HepG2 (cell line): ENCODE measurements around the gene ARPIN. TPM values are rescaled to one million over a fixed set of nuclear protein-coding genes. Genes with fewer than 3 reads are reported as not detected.
A peak's percentile ranks its signal among the peaks of the same experiment; 100 is the strongest.

Experiments used
- EED ChIP-seq: sonication (generic); formaldehyde crosslinking; IDR thresholded peaks from 2 replicates; pipeline ENCODE4 v1.5.0; 2020; ENCODE audit warnings: mild to moderate bottlenecking, missing genetic modification reagents
- FOXO4 ChIP-seq: sonication (generic); formaldehyde crosslinking; conservative IDR thresholded peaks from 2 replicates; pipeline ENCODE4 v1.8.1; 2023; ENCODE audit warnings: missing genetic modification reagents
- HINFP ChIP-seq: sonication (generic); formaldehyde crosslinking; IDR thresholded peaks from 2 replicates; pipeline ENCODE4 v1.4.0; 2020; ENCODE audit warnings: low read depth, mild to moderate bottlenecking, missing genetic modification reagents
- HMGXB4 ChIP-seq, 2 experiments: sonication (generic) in 1 of 2; formaldehyde crosslinking in 1 of 2; IDR thresholded peaks; 2 replicates each; pipeline versions ENCODE4 v1.4.0 to v1.6.1; 2018 to 2020; ENCODE audit warnings: missing genetic modification reagents in 2 of 2, borderline replicate concordance in 1 of 2, low read depth in 1 of 2, mild to moderate bottlenecking in 1 of 2, missing biosample characterization in 1 of 2
- KLF15 ChIP-seq: sonication (generic); formaldehyde crosslinking; IDR thresholded peaks from 2 replicates; pipeline ENCODE4 v1.8.1; 2023; ENCODE audit warnings: borderline replicate concordance, mild to moderate bottlenecking, inconsistent platforms, missing genetic modification reagents, mixed read lengths
- KMT2A ChIP-seq: sonication (generic); formaldehyde crosslinking; IDR thresholded peaks from 2 replicates; pipeline ENCODE4 v1.4.0; 2020; ENCODE audit warnings: missing genetic modification reagents
- MTA1 ChIP-seq: sonication (generic); formaldehyde crosslinking; IDR thresholded peaks from 2 replicates; pipeline ENCODE4 v1.4.0; 2020; ENCODE audit warnings: missing genetic modification reagents, mild to moderate bottlenecking, borderline replicate concordance
- PRPF4 ChIP-seq: fragments of 200-400 bp; formaldehyde crosslinking; IDR thresholded peaks from 2 replicates; pipeline ENCODE4 v1.6.1; 2016; ENCODE audit warnings: low read length, low read depth; ENCODE audit not compliant: poor library complexity, severe bottlenecking
- SCMH1 ChIP-seq: sonication (generic); formaldehyde crosslinking; IDR thresholded peaks from 2 replicates; pipeline ENCODE4 v1.9.0; 2021; ENCODE audit warnings: missing genetic modification reagents, mild to moderate bottlenecking, borderline replicate concordance
- ZHX2 ChIP-seq, 2 experiments: sonication (generic) in 1 of 2; formaldehyde crosslinking in 1 of 2; IDR thresholded peaks; 2 replicates each; pipeline versions ENCODE4 v1.6.1 to v1.9.0; 2014 to 2022; ENCODE audit warnings: antibody characterized with exemption in 1 of 2, borderline replicate concordance in 1 of 2, inconsistent platforms in 1 of 2, low read depth in 1 of 2, missing genetic modification reagents in 1 of 2
- ZMYM2 ChIP-seq: sonication (generic); formaldehyde crosslinking; IDR thresholded peaks from 2 replicates; pipeline ENCODE4 v1.8.0; 2022; ENCODE audit warnings: mild to moderate bottlenecking, missing genetic modification reagents
- ZNF546 ChIP-seq: sonication (generic); formaldehyde crosslinking; conservative IDR thresholded peaks from 2 replicates; pipeline ENCODE4 v1.8.1; 2023; ENCODE audit warnings: mild to moderate bottlenecking, missing genetic modification reagents
- ZNF577 ChIP-seq: sonication (generic); formaldehyde crosslinking; IDR thresholded peaks from 2 replicates; pipeline ENCODE4 v1.4.0; 2020; ENCODE audit warnings: mild to moderate bottlenecking, low read depth, missing genetic modification reagents, borderline replicate concordance
- ZNF776 ChIP-seq: sonication (generic); formaldehyde crosslinking; IDR thresholded peaks from 2 replicates; pipeline ENCODE4 v1.4.0; 2020; ENCODE audit warnings: mild to moderate bottlenecking, missing genetic modification reagents
- ZSCAN29 ChIP-seq: sonication (generic); formaldehyde crosslinking; conservative IDR thresholded peaks from 2 replicates; pipeline ENCODE4 v1.4.0; 2020; ENCODE audit warnings: mild to moderate bottlenecking, missing genetic modification reagents
- ZSCAN9 ChIP-seq: IDR thresholded peaks from 2 replicates; pipeline ENCODE4 v1.6.1; 2016; ENCODE audit warnings: borderline replicate concordance
- polyA plus RNA-seq, 8 experiments: library from polyadenylated mRNA; depleted of rRNA in 3 of 8; stranded (reverse) in 7 of 8; unstranded in 1 of 8; fragments of >200 nt; fragmentation: Illumina TruSeq in 4 of 8; extraction: Trizol in 4 of 8; gene quantifications; 2 replicates each; pipeline versions ENCODE4 v1.2.1 to v1.2.3, GENCODE V29; 2011 to 2016; ENCODE audit warnings: low read depth in 4 of 8, missing spikeins in 1 of 8, mixed read lengths in 1 of 8; ENCODE audit not compliant: insufficient read depth in 1 of 8
- total RNA-seq, 5 experiments: library from RNA; depleted of rRNA; stranded (reverse); fragments of >200 nt; fragmentation: Illumina TruSeq; extraction: Trizol; gene quantifications; 2 replicates each; pipeline ENCODE4 v1.2.3, GENCODE V29; 2016; ENCODE audit warnings: low read depth in 1 of 5

ARPIN gene
- total and polyA plus RNA-seq, 2 of the 13 experiments (the other 11 are each of a cell fraction or from before 2014, with no cell fraction given) = 2.8 to 5.0 TPM

- peak; percentile 96; the same call in 1 of the 2 replicates for TF ChIP-seq MTA1
- TF ChIP-seq ZNF546 (CRISPR knock-in tag) = peak; percentile 51; the same call in 1 of the 2 replicates
- TF ChIP-seq ZMYM2 = no peak
- peak; percentile 97 to 98 for TF ChIP-seq HMGXB4 (CRISPR knock-in tag; IDR thresholded peaks at IDR 0.05; ENCODE audit: borderline replicate concordance in 1 of 2, low read depth in 1 of 2)
- no peak for TF ChIP-seq PRPF4
- TF ChIP-seq ZHX2 (IDR thresholded peaks at IDR 0.05; ENCODE audit: low read depth) = peak; percentile 87; the same call in 1 of the 2 replicates
- no peak; the same call in 1 of the 2 replicates for TF ChIP-seq ZHX2 (CRISPR knock-in tag; IDR thresholded peaks at IDR 0.05; ENCODE audit: borderline replicate concordance)
- 0 out of 2 replicates have a peak, but pooled peaks have one; percentile 37 for TF ChIP-seq ZNF577
- 0 out of 2 replicates have a peak, but pooled peaks have one; percentile 73 for TF ChIP-seq FOXO4 (CRISPR knock-in tag)
- peak; percentile 83; the same call in 1 of the 2 replicates for TF ChIP-seq HINFP
- TF ChIP-seq ZSCAN9 (CRISPR knock-in tag) = peak; percentile 88; the same call in 1 of the 2 replicates
- peak; percentile 36; the same call in 1 of the 2 replicates for TF ChIP-seq EED (CRISPR knock-in tag)
- TF ChIP-seq KLF15 (CRISPR knock-in tag) = no peak
- TF ChIP-seq ZNF776 = peak; percentile 81; the same call in 1 of the 2 replicates
- TF ChIP-seq ZSCAN29 (CRISPR knock-in tag) = peak; percentile 99
- peak; percentile 99 for TF ChIP-seq KMT2A (CRISPR knock-in tag)
- TF ChIP-seq SCMH1 = no peak
Observed at GRCh38 chr15:89893696-89894447, 18.9 kb downstream of the ARPIN start, which contains the start of gene AP3S2 (continued).
